ENCODE results near the gene USP24. TPM values are rescaled to one million over a fixed set of nuclear protein-coding genes. Genes with fewer than 3 reads are reported as not detected.

The USP24 gene
- total RNA-seq, 1 experiment from 2014 or later, result 40.9 TPM

DNA sequence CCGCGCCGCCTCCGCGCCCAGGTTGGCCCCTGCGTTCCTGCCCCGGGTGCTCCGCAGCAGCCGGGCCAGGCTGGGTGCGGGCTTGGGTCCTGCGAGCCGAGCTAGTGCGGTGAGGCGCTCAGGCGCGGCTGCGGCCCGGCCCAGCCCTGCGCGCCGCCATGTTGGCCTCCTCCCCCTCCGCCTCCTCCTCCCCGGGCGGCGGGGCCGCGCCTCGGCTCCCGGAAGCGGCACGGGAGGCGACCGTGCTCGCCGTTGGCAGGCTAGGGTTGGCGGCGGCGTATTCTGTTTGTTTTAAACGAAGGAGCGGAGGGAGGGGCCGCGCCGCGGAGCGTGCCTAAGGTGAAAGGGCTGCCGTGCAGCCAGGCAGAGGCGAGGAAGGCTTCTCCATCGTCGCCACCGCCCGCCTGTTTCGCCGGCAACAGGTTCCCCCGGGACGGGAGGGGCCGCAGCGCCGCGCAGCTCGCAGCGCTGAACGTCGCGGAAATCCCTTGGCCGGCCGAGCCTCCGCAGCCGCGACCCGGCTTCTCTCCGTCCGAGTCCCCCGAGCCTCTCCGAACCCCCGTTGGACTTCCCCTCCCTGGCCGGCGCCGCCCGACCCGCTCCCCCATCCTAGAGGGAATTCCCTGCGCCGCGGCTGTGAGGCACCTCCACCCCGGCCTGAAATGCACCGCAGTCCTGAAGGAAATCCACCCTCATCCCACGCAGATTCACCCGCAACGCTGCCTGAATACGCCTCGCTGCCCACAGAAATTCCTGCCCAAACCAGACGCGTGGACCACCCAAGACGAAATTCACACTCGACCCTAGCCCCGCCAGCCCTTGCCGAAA is at the start of gene USP24 (continued):
- TF ChIP-seq KAT7 (CRISPR knock-in tag; IDR thresholded peaks at IDR 0.05; ENCODE audit: borderline replicate concordance) (peak; percentile 97; the same call in 1 of the 2 replicates), SMAD4 (CRISPR knock-in tag; IDR thresholded peaks at IDR 0.05) (no peak), ZNF138 (CRISPR knock-in tag; conservative IDR thresholded peaks at IDR 0.05) (no peak), ESRRA (CRISPR knock-in tag; IDR thresholded peaks at IDR 0.05; ENCODE audit: borderline replicate concordance) (peak; percentile 61; the same call in 1 of the 2 replicates), SMAD3 (CRISPR knock-in tag; IDR thresholded peaks at IDR 0.05; ENCODE audit: borderline replicate concordance) (0 out of 2 replicates have a peak, but pooled peaks have one; percentile 32), ZNF396 (CRISPR knock-in tag; IDR thresholded peaks at IDR 0.05; ENCODE audit: borderline replicate concordance) (no peak), ZNF671 (CRISPR knock-in tag; IDR thresholded peaks at IDR 0.05) (no peak), ZNF416 (CRISPR knock-in tag; IDR thresholded peaks at IDR 0.05) (no peak)
- TF ChIP-seq, protein P1, sequence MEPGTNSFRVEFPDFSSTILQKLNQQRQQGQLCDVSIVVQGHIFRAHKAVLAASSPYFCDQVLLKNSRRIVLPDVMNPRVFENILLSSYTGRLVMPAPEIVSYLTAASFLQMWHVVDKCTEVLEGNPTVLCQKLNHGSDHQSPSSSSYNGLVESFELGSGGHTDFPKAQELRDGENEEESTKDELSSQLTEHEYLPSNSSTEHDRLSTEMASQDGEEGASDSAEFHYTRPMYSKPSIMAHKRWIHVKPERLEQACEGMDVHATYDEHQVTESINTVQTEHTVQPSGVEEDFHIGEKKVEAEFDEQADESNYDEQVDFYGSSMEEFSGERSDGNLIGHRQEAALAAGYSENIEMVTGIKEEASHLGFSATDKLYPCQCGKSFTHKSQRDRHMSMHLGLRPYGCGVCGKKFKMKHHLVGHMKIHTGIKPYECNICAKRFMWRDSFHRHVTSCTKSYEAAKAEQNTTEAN (CRISPR knock-in tag; IDR thresholded peaks at IDR 0.05), result 0 out of 2 replicates have a peak, but pooled peaks have one; percentile 47
- TF ChIP-seq, protein P2, sequence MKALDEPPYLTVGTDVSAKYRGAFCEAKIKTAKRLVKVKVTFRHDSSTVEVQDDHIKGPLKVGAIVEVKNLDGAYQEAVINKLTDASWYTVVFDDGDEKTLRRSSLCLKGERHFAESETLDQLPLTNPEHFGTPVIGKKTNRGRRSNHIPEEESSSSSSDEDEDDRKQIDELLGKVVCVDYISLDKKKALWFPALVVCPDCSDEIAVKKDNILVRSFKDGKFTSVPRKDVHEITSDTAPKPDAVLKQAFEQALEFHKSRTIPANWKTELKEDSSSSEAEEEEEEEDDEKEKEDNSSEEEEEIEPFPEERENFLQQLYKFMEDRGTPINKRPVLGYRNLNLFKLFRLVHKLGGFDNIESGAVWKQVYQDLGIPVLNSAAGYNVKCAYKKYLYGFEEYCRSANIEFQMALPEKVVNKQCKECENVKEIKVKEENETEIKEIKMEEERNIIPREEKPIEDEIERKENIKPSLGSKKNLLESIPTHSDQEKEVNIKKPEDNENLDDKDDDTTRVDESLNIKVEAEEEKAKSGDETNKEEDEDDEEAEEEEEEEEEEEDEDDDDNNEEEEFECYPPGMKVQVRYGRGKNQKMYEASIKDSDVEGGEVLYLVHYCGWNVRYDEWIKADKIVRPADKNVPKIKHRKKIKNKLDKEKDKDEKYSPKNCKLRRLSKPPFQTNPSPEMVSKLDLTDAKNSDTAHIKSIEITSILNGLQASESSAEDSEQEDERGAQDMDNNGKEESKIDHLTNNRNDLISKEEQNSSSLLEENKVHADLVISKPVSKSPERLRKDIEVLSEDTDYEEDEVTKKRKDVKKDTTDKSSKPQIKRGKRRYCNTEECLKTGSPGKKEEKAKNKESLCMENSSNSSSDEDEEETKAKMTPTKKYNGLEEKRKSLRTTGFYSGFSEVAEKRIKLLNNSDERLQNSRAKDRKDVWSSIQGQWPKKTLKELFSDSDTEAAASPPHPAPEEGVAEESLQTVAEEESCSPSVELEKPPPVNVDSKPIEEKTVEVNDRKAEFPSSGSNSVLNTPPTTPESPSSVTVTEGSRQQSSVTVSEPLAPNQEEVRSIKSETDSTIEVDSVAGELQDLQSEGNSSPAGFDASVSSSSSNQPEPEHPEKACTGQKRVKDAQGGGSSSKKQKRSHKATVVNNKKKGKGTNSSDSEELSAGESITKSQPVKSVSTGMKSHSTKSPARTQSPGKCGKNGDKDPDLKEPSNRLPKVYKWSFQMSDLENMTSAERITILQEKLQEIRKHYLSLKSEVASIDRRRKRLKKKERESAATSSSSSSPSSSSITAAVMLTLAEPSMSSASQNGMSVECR (CRISPR knock-in tag; IDR thresholded peaks at IDR 0.05; ENCODE audit: borderline replicate concordance), result no peak
- TF ChIP-seq, protein P3, sequence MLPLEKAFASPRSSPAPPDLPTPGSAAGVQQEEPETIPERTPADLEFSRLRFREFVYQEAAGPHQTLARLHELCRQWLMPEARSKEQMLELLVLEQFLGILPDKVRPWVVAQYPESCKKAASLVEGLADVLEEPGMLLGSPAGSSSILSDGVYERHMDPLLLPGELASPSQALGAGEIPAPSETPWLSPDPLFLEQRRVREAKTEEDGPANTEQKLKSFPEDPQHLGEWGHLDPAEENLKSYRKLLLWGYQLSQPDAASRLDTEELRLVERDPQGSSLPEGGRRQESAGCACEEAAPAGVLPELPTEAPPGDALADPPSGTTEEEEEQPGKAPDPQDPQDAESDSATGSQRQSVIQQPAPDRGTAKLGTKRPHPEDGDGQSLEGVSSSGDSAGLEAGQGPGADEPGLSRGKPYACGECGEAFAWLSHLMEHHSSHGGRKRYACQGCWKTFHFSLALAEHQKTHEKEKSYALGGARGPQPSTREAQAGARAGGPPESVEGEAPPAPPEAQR (CRISPR knock-in tag; IDR thresholded peaks at IDR 0.05), result no peak
- TF ChIP-seq, protein P4, sequence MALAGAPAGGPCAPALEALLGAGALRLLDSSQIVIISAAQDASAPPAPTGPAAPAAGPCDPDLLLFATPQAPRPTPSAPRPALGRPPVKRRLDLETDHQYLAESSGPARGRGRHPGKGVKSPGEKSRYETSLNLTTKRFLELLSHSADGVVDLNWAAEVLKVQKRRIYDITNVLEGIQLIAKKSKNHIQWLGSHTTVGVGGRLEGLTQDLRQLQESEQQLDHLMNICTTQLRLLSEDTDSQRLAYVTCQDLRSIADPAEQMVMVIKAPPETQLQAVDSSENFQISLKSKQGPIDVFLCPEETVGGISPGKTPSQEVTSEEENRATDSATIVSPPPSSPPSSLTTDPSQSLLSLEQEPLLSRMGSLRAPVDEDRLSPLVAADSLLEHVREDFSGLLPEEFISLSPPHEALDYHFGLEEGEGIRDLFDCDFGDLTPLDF (CRISPR knock-in tag; IDR thresholded peaks at IDR 0.05), result no peak; the same call in 1 of the 2 replicates
- TF ChIP-seq, protein P5, sequence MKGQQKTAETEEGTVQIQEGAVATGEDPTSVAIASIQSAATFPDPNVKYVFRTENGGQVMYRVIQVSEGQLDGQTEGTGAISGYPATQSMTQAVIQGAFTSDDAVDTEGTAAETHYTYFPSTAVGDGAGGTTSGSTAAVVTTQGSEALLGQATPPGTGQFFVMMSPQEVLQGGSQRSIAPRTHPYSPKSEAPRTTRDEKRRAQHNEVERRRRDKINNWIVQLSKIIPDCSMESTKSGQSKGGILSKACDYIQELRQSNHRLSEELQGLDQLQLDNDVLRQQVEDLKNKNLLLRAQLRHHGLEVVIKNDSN (CRISPR knock-in tag; IDR thresholded peaks at IDR 0.05), result no peak
- TF ChIP-seq, protein P6, sequence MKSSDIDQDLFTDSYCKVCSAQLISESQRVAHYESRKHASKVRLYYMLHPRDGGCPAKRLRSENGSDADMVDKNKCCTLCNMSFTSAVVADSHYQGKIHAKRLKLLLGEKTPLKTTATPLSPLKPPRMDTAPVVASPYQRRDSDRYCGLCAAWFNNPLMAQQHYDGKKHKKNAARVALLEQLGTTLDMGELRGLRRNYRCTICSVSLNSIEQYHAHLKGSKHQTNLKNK (CRISPR knock-in tag; IDR thresholded peaks at IDR 0.05), result no peak
- TF ChIP-seq, protein P7, sequence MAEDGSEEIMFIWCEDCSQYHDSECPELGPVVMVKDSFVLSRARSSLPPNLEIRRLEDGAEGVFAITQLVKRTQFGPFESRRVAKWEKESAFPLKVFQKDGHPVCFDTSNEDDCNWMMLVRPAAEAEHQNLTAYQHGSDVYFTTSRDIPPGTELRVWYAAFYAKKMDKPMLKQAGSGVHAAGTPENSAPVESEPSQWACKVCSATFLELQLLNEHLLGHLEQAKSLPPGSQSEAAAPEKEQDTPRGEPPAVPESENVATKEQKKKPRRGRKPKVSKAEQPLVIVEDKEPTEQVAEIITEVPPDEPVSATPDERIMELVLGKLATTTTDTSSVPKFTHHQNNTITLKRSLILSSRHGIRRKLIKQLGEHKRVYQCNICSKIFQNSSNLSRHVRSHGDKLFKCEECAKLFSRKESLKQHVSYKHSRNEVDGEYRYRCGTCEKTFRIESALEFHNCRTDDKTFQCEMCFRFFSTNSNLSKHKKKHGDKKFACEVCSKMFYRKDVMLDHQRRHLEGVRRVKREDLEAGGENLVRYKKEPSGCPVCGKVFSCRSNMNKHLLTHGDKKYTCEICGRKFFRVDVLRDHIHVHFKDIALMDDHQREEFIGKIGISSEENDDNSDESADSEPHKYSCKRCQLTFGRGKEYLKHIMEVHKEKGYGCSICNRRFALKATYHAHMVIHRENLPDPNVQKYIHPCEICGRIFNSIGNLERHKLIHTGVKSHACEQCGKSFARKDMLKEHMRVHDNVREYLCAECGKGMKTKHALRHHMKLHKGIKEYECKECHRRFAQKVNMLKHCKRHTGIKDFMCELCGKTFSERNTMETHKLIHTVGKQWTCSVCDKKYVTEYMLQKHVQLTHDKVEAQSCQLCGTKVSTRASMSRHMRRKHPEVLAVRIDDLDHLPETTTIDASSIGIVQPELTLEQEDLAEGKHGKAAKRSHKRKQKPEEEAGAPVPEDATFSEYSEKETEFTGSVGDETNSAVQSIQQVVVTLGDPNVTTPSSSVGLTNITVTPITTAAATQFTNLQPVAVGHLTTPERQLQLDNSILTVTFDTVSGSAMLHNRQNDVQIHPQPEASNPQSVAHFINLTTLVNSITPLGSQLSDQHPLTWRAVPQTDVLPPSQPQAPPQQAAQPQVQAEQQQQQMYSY (CRISPR knock-in tag; IDR thresholded peaks at IDR 0.05), result no peak
- TF ChIP-seq, protein P8, sequence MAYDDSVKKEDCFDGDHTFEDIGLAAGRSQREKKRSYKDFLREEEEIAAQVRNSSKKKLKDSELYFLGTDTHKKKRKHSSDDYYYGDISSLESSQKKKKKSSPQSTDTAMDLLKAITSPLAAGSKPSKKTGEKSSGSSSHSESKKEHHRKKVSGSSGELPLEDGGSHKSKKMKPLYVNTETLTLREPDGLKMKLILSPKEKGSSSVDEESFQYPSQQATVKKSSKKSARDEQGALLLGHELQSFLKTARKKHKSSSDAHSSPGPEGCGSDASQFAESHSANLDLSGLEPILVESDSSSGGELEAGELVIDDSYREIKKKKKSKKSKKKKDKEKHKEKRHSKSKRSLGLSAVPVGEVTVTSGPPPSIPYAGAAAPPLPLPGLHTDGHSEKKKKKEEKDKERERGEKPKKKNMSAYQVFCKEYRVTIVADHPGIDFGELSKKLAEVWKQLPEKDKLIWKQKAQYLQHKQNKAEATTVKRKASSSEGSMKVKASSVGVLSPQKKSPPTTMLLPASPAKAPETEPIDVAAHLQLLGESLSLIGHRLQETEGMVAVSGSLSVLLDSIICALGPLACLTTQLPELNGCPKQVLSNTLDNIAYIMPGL (CRISPR knock-in tag; IDR thresholded peaks at IDR 0.05), result peak; percentile 52; the same call in 1 of the 2 replicates
